Activated CD4-positive, alpha-beta T cell treated with anti-CD3 and anti-CD28 coated beads for 36 hours (primary cell): Measurements from ENCODE around the gene PLPPR1. TPM values are rescaled to one million over a fixed set of nuclear protein-coding genes. Genes with fewer than 3 reads are reported as not detected.

Source experiments
- ATAC-seq: fragments of 200-7000 bp; cut with Tn5 transposase; one replicate; pipeline ENCODE4 v1.10.0; 2021; ENCODE audit warnings: mild to moderate bottlenecking, moderate library complexity
- CTCF ChIA-PET: fragments of 350-600 bp; sonication (Branson Sonifier 250); formaldehyde crosslinking; loops from one replicate; lab custom pipeline; 2021; ENCODE audit warnings: antibody characterized with exemption; lab: Charles Lee
- POLR2A ChIA-PET: fragments of 350-600 bp; sonication (Branson Sonifier 250); formaldehyde crosslinking; loops from one replicate; lab custom pipeline; 2021; ENCODE audit warnings: antibody characterized with exemption, inconsistent platforms; lab: Charles Lee
- DNase-seq: peaks from one replicate; pipeline ENCODE4 v3.0.0-alpha.2; 2020
- H3K27ac Mint-ChIP-seq: one replicate; pipeline ENCODE4 v1.8.0; 2021; ENCODE audit warnings: mixed read lengths
- H3K27me3 Mint-ChIP-seq: one replicate; pipeline ENCODE4 v1.8.0; 2021; ENCODE audit warnings: mixed read lengths
- H3K36me3 Mint-ChIP-seq: one replicate; pipeline ENCODE4 v1.8.0; 2021; ENCODE audit warnings: low read depth, mixed read lengths
- H3K4me1 Mint-ChIP-seq: one replicate; pipeline ENCODE4 v1.8.0; 2021; ENCODE audit warnings: mixed read lengths
- H3K4me3 Mint-ChIP-seq: one replicate; pipeline ENCODE4 v1.8.0; 2021; ENCODE audit warnings: mild to moderate bottlenecking, moderate library complexity, mixed read lengths
- H3K9me3 Mint-ChIP-seq: one replicate; pipeline ENCODE4 v1.8.0; 2021; ENCODE audit warnings: low read depth, mixed read lengths
- intact Hi-C, 2 experiments: fragments of 100-400 bp; cut with DNase I in 1 of 2; cut with micrococcal nuclease in 1 of 2; formaldehyde crosslinking; loops; one replicate each; pipeline versions ENCODE4 v1.14.2 to v1.15.1; 2022 to 2024; cut with DNase I, micrococcal nuclease
- total RNA-seq, 2 experiments: library from RNA; stranded (reverse); gene quantifications; one replicate each; pipeline ENCODE4 v1.2.3, GENCODE V29; 2021

Gene PLPPR1
- total RNA-seq, 2 experiments from 2014 or later: not detected

GRCh38 chr9:101353683-101354082 is 325.2 kb downstream of the PLPPR1 start:
- peaks cover 11% of the 10 kb centered on the region for H3K27me3 Mint-ChIP-seq
- no peaks in the 10 kb centered on the region for H3K4me1 Mint-ChIP-seq
- no peak overlapping the region for H3K4me3 Mint-ChIP-seq
- no peak overlapping the region for H3K27ac Mint-ChIP-seq
- no peaks in the 10 kb centered on the region for H3K36me3 Mint-ChIP-seq
- H3K9me3 Mint-ChIP-seq: no peaks in the 10 kb centered on the region
- ChIA-PET CTCF (no interaction called here), POLR2A (no interaction called here)
- no peak for DNase-seq
- intact Hi-C loops: no loop called here
- no peak for ATAC-seq

DNA sequence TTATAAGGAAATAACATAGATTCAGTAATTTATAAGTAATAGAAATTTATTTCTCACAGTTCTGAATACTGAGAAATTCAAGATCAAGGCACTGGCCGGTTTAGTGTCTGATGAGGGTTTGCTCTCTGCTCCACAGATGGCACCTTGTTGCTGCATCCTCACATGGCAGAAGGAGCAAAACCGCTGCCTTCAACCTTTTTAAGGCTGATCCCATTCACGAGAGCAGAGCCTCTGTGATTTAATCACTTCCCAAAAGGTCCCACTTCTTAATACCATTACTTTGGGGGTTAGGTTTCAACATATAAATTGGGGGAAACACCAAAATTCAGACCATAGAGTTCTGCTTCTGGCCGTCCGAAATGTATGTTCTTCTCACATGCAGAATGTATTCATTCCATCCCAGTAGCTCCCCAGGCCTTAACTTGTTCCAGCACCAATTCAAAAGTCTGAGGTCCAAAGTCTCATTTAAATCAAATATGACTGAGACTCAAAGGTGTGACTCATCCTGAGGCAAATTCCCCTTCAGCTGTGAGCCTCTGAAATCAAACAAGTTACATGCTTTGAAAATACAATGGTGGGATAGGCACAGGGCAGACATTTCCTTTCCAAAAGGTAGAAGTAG is 325.7 kb downstream of the PLPPR1 start:
- H3K36me3 Mint-ChIP-seq: no peaks in the 10 kb centered on the region
- intact Hi-C loops: no loop called here
- CTCF ChIA-PET: no interaction called here
- DNase-seq (no peak), ATAC-seq (no peak)
- H3K9me3 Mint-ChIP-seq: no peaks in the 10 kb centered on the region
- POLR2A ChIA-PET: no interaction called here
- H3K27me3 Mint-ChIP-seq: peaks cover 8% of the 10 kb centered on the region
- H3K4me3 Mint-ChIP-seq: no peak overlapping the region
- no peaks in the 10 kb centered on the region for H3K4me1 Mint-ChIP-seq
- no peak overlapping the region for H3K27ac Mint-ChIP-seq

- intact Hi-C loops: no loop called here
- no peak overlapping the region for H3K27ac Mint-ChIP-seq
- CTCF ChIA-PET: no interaction called here
- no peaks in the 10 kb centered on the region for H3K4me1 Mint-ChIP-seq
- H3K27me3 Mint-ChIP-seq: peaks cover 8% of the 10 kb centered on the region
- no peak for ATAC-seq
- no peak overlapping the region for H3K4me3 Mint-ChIP-seq
- POLR2A ChIA-PET: no interaction called here
- H3K9me3 Mint-ChIP-seq: no peaks in the 10 kb centered on the region
- no peaks in the 10 kb centered on the region for H3K36me3 Mint-ChIP-seq
- no peak for DNase-seq
Observed at GRCh38 chr9:101354765-101355708, 326.5 kb downstream of the PLPPR1 start.

GRCh38 chr9:101356619-101357018 is 328.1 kb downstream of the PLPPR1 start:
- intact Hi-C loops: no loop called here
- Mint-ChIP-seq H3K36me3 (no peaks in the 10 kb centered on the region), H3K27ac (no peak overlapping the region), H3K4me1 (no peaks in the 10 kb centered on the region), H3K27me3 (peaks cover 8% of the 10 kb centered on the region), H3K4me3 (no peak overlapping the region), H3K9me3 (no peaks in the 10 kb centered on the region)
- ATAC-seq: no peak
- POLR2A ChIA-PET: no interaction called here
- no peak for DNase-seq
- CTCF ChIA-PET: interaction anchor here (0.5 to 1.2 kb wide), 3 partner anchors 14 to 1388 kb away, joined by 3 to 5 read pairs (median 3); no protein-coding TSS in a partner anchor

- peaks cover 4% of the 10 kb centered on the region for H3K27me3 Mint-ChIP-seq
- ChIA-PET CTCF (no interaction called here), POLR2A (no interaction called here)
- H3K36me3 Mint-ChIP-seq: no peaks in the 10 kb centered on the region
- no peak overlapping the region for H3K27ac Mint-ChIP-seq
- no peaks in the 10 kb centered on the region for H3K4me1 Mint-ChIP-seq
- ATAC-seq (no peak), DNase-seq (no peak)
- intact Hi-C loops: no loop called here
- no peaks in the 10 kb centered on the region for H3K9me3 Mint-ChIP-seq
- no peak overlapping the region for H3K4me3 Mint-ChIP-seq
Observed at GRCh38 chr9:101359679-101360078, 331.2 kb downstream of the PLPPR1 start.

DNA sequence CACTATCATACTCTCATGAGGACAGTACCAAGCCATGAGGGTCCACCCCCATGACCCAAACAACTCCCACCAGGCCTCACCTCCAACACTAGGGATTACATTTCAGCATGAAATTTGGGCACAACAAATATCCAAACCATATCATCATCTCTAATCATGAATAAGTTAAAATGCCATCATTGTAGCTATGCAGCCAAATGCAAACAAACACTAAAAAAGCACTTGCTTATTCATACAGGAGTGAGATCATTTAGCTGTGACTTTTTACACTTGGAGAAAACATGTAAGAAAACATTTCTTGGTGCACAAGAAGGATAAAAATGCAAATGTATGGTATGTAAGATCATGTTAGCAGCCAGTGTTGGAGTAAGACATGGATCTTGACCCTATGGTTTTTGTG is 332.1 kb downstream of the PLPPR1 start:
- no peak for ATAC-seq
- Mint-ChIP-seq H3K27me3 (peaks cover 4% of the 10 kb centered on the region), H3K9me3 (no peaks in the 10 kb centered on the region), H3K4me3 (no peak overlapping the region), H3K4me1 (no peaks in the 10 kb centered on the region), H3K27ac (no peak overlapping the region), H3K36me3 (no peaks in the 10 kb centered on the region)
- POLR2A ChIA-PET: no interaction called here
- intact Hi-C loops: no loop called here
- CTCF ChIA-PET: interaction anchor here (1.0 kb wide), 1 partner anchor 10 kb away, joined by 3 read pairs; no protein-coding TSS in a partner anchor
- no peak for DNase-seq

- intact Hi-C loops: no loop called here
- H3K4me3 Mint-ChIP-seq: no peak overlapping the region
- DNase-seq: no peak
- CTCF ChIA-PET: no interaction called here
- peaks cover 5% of the 10 kb centered on the region for H3K27me3 Mint-ChIP-seq
- H3K9me3 Mint-ChIP-seq: no peaks in the 10 kb centered on the region
- POLR2A ChIA-PET: no interaction called here
- ATAC-seq: no peak
- no peaks in the 10 kb centered on the region for H3K36me3 Mint-ChIP-seq
- no peak overlapping the region for H3K27ac Mint-ChIP-seq
- H3K4me1 Mint-ChIP-seq: no peaks in the 10 kb centered on the region
Observed at GRCh38 chr9:101362450-101362849, 333.9 kb downstream of the PLPPR1 start.

GRCh38 chr9:101365181-101365580 is 336.7 kb downstream of the PLPPR1 start:
- intact Hi-C loops: no loop called here
- no peaks in the 10 kb centered on the region for H3K9me3 Mint-ChIP-seq
- peaks cover 8% of the 10 kb centered on the region for H3K27me3 Mint-ChIP-seq
- no peak for ATAC-seq
- no peaks in the 10 kb centered on the region for H3K36me3 Mint-ChIP-seq
- H3K4me1 Mint-ChIP-seq: no peaks in the 10 kb centered on the region
- H3K4me3 Mint-ChIP-seq: no peak overlapping the region
- ChIA-PET POLR2A (no interaction called here), CTCF (interaction anchor here (1.3 kb wide), 1 partner anchor 24 kb away, joined by 3 read pairs; no protein-coding TSS in a partner anchor)
- DNase-seq: no peak
- H3K27ac Mint-ChIP-seq: no peak overlapping the region

GRCh38 chr9:101366038-101366756 is 337.7 kb downstream of the PLPPR1 start:
- peaks cover 8% of the 10 kb centered on the region for H3K27me3 Mint-ChIP-seq
- H3K4me1 Mint-ChIP-seq: no peaks in the 10 kb centered on the region
- ATAC-seq: no peak
- no peak for DNase-seq
- intact Hi-C loops: no loop called here
- no peak overlapping the region for H3K4me3 Mint-ChIP-seq
- no peak overlapping the region for H3K27ac Mint-ChIP-seq
- no peaks in the 10 kb centered on the region for H3K36me3 Mint-ChIP-seq
- CTCF ChIA-PET: no interaction called here
- POLR2A ChIA-PET: no interaction called here
- no peaks in the 10 kb centered on the region for H3K9me3 Mint-ChIP-seq

- Mint-ChIP-seq H3K27me3 (peaks cover 12% of the 10 kb centered on the region), H3K27ac (no peak overlapping the region), H3K36me3 (no peaks in the 10 kb centered on the region), H3K4me1 (no peaks in the 10 kb centered on the region), H3K4me3 (no peak overlapping the region), H3K9me3 (no peaks in the 10 kb centered on the region)
- CTCF ChIA-PET: interaction anchor here (0.8 kb wide), 1 partner anchor 21 kb away, joined by 4 read pairs; no protein-coding TSS in a partner anchor
- intact Hi-C loops: no loop called here
- ATAC-seq (no peak), DNase-seq (no peak)
- POLR2A ChIA-PET: no interaction called here
Observed at GRCh38 chr9:101367323-101367722, 338.8 kb downstream of the PLPPR1 start.

DNA sequence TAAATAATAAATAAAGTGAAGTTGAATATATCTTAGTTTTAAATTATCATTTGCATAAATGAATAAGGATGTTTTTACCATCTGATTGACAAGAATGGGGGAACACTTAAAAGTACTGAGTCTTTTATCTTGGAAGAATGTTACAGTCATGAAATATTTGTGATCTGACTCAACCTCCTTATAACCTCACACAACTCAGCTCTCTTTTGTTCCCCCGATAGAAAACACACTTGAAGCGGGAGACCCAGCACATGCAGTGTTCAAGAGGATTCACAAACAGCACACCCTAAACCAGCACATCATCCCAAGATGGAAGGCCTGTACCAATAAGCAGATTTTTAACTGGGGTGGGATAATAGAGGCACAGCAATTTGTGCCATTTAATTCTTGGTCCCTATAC is 340.8 kb downstream of the PLPPR1 start:
- POLR2A ChIA-PET: no interaction called here
- Mint-ChIP-seq H3K9me3 (no peaks in the 10 kb centered on the region), H3K4me1 (no peaks in the 10 kb centered on the region), H3K27me3 (peaks cover 10% of the 10 kb centered on the region), H3K4me3 (no peak overlapping the region), H3K27ac (no peak overlapping the region), H3K36me3 (no peaks in the 10 kb centered on the region)
- CTCF ChIA-PET: no interaction called here
- ATAC-seq (no peak), DNase-seq (no peak)
- intact Hi-C loops: no loop called here
